ENCODE data around the gene CWC15. TPM values are rescaled to one million over a fixed set of nuclear protein-coding genes. Genes with fewer than 3 reads are reported as not detected.

The CWC15 gene
- total and polyA plus RNA-seq, 8 donors: 21.2 to 53.5 (median 28.2) TPM

GRCh38 chr11:94993400-94993943 is 20.1 kb upstream of the CWC15 start:
- FAIRE-seq: no peak

GRCh38 chr11:94988748-94989147 is 15.4 kb upstream of the CWC15 start:
- Histone ChIP-seq H3K4me1 (no peaks in the 10 kb centered on the region), H3K4me3 (no peak overlapping the region), H3K27ac (no peak overlapping the region), H3K9me3 (no peaks in the 10 kb centered on the region), H3K36me3 (no peaks in the 10 kb centered on the region), H3K27me3 (no peaks in the 10 kb centered on the region)
- intact Hi-C loops (cut with DNase I): no loop called here
- DNase-seq (no peak), ATAC-seq (no peak), FAIRE-seq (no peak)
- TF ChIP-seq CTCF (IDR thresholded peaks at IDR 0.05): no peak
- 70 to 82% methylated on average over 1 of the region's 1 CpG for WGBS, 2 donors

More at GRCh38 chr11:94993400-94993943, 20.1 kb upstream of the CWC15 start:
- DNase-seq: no peak
- Histone ChIP-seq H3K27me3 (no peaks in the 10 kb centered on the region), H3K9me3 (no peaks in the 10 kb centered on the region), H3K4me3 (no peak overlapping the region), H3K27ac (no peak overlapping the region), H3K36me3 (no peaks in the 10 kb centered on the region), H3K4me1 (no peaks in the 10 kb centered on the region)
- intact Hi-C loops (cut with DNase I): no loop called here
- no peak for TF ChIP-seq CTCF (IDR thresholded peaks at IDR 0.05)
- no peak for ATAC-seq
- 94 to 98% methylated on average over 2 of the region's 2 CpGs for WGBS, 2 donors

GRCh38 chr11:94987378-94987777 is 14.0 kb upstream of the CWC15 start:
- TF ChIP-seq CTCF (IDR thresholded peaks at IDR 0.05): no peak
- Histone ChIP-seq H3K4me3 (no peak overlapping the region), H3K36me3 (no peaks in the 10 kb centered on the region), H3K9me3 (no peaks in the 10 kb centered on the region), H3K27me3 (no peaks in the 10 kb centered on the region), H3K4me1 (no peaks in the 10 kb centered on the region), H3K27ac (no peak overlapping the region)
- WGBS, 2 donors: 58 to 77% methylated on average over 4 of the region's 4 CpGs
- ATAC-seq (no peak), DNase-seq (no peak), FAIRE-seq (no peak)
- intact Hi-C loops (cut with DNase I): no loop called here

GRCh38 chr11:94975599-94975998 is 2.2 kb upstream of the CWC15 start:
- ATAC-seq (no peak), DNase-seq (no peak), FAIRE-seq (no peak)
- intact Hi-C loops (cut with DNase I): no loop called here
- no peak for TF ChIP-seq CTCF (IDR thresholded peaks at IDR 0.05)
- peaks cover 7 to 12% (median 10%) of the 10 kb centered on the region in 3 donors for H3K4me1 ChIP-seq
- no peak overlapping the region for H3K27ac ChIP-seq
- peaks cover 0 to 6% (median 6%) of the 10 kb centered on the region in 3 donors for H3K36me3 ChIP-seq
- H3K27me3 ChIP-seq: no peaks in the 10 kb centered on the region
- no peaks in the 10 kb centered on the region for H3K9me3 ChIP-seq
- WGBS, 2 donors: 80 to 82% methylated on average over 1 of the region's 1 CpG
- no peak overlapping the region for H3K4me3 ChIP-seq

GRCh38 chr11:94974178-94974577 is 822 bp upstream of the CWC15 start:
- intact Hi-C loops (cut with DNase I): no loop called here

More at GRCh38 chr11:94974178-94974577, 822 bp upstream of the CWC15 start:
- H3K27ac ChIP-seq: no peak overlapping the region
- DNase-seq: no peak
- 33 to 36% methylated on average over 6 of the region's 6 CpGs for WGBS, 2 donors
- peaks cover 0 to 20% (median 19%) of the 10 kb centered on the region in 3 donors for H3K36me3 ChIP-seq
- H3K9me3 ChIP-seq: no peaks in the 10 kb centered on the region
- no peak for TF ChIP-seq CTCF (IDR thresholded peaks at IDR 0.05)
- ATAC-seq: no peak
- peaks cover 7 to 12% (median 10%) of the 10 kb centered on the region in 3 donors for H3K4me1 ChIP-seq
- FAIRE-seq: no peak
- H3K27me3 ChIP-seq: no peaks in the 10 kb centered on the region
- peak overlapping the region; percentile 51 to 94 (median 84) for H3K4me3 ChIP-seq

Measured in pancreas (tissue), 10 donors.